Astrocyte of the spinal cord (primary cell): Measurements from ENCODE around the gene PVRIG.

Source experiments
- DNase-seq: peaks from one replicate; pipeline ENCODE4 v3.0.0; 2011; ENCODE audit warnings: low read depth, low spot score
- H3K4me3 ChIP-seq: 2 replicates; pipeline ENCODE4 v1.5.1; 2011; ENCODE audit warnings: low read depth, mild to moderate bottlenecking, low read length, moderate library complexity
- in situ Hi-C: cut with HindIII; loops from 2 replicates; pipeline ENCODE4 v1.10.0; 2017; ENCODE audit warnings: low sequenced_read_pairs
- TF ChIP-seq, protein P1 (sequence below): IDR thresholded peaks from 2 replicates; pipeline ENCODE4 v1.5.1; 2012; ENCODE audit warnings: low read depth, mild to moderate bottlenecking, low read length, inconsistent platforms

Gene PVRIG

DNA sequence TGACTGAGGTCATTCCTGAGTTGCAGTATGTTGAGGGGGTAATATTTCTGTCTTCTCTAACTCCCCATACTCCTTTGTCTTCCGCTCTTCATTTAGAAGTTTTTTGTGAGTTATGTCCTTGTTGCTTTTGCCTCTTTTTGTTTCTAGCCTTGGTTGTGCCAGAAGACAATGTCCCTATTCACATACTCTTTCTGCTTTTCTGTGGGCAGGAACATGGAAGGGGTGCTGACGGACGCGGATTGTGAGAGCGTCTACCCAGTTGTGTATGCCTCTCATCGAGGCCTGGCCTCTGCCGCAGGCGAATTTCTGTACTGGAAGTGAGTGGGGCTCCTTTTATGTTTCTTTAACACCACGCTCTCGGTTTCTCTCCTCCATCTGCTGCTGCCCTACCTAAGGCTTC is 21.5 kb upstream of the PVRIG start:
- TF ChIP-seq, protein P1, sequence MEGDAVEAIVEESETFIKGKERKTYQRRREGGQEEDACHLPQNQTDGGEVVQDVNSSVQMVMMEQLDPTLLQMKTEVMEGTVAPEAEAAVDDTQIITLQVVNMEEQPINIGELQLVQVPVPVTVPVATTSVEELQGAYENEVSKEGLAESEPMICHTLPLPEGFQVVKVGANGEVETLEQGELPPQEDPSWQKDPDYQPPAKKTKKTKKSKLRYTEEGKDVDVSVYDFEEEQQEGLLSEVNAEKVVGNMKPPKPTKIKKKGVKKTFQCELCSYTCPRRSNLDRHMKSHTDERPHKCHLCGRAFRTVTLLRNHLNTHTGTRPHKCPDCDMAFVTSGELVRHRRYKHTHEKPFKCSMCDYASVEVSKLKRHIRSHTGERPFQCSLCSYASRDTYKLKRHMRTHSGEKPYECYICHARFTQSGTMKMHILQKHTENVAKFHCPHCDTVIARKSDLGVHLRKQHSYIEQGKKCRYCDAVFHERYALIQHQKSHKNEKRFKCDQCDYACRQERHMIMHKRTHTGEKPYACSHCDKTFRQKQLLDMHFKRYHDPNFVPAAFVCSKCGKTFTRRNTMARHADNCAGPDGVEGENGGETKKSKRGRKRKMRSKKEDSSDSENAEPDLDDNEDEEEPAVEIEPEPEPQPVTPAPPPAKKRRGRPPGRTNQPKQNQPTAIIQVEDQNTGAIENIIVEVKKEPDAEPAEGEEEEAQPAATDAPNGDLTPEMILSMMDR, result no peak
- in situ Hi-C loops, result no loop called here
- DNase-seq, result no peak
- no peak overlapping the region for H3K4me3 ChIP-seq

DNA sequence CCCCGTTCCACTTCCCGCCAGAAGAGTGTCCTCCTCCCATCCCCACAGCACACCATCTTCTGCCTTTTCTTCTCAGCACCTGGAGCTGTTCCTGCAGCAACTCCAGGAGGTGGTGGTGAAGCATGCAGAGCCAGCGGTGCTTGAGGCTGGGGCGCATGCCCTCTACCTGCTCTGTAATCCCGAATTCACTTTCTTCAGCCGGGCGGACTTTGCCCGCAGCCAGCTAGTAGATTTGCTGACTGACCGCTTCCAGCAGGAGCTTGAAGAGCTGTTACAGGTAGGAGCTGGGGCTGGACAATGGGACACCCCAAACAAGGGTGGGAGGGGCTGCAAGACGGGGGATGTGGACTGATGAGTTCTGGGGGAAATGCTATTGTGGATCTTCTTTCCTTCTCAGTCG is 19.1 kb upstream of the PVRIG start:
- TF ChIP-seq, protein P1, result no peak

DNA sequence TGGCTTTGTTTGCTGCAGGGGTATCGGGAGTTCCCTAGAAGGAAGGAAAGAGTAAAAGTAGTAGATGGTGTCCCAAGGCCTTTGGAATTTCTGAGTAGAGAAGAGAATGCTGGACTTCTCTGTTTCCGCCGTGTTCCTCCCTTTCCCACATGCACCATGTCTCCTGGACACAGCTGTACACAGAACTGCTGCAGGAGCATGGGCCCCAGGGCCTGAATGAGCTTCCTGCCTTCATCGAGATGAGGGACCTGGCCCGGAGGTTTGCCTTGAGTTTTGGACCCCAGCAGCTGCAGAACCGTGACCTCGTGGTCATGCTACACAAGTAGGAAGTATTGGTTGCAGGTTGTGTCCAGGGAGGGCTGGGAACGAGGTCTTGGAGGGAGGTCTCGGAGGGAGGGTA is 15.3 kb upstream of the PVRIG start:
- H3K4me3 ChIP-seq, result no peak overlapping the region
- TF ChIP-seq, protein P1, result no peak
- in situ Hi-C loops, result no loop called here
- no peak for DNase-seq

More for the DNA sequence above, 19.1 kb upstream of the PVRIG start:
- DNase-seq, result no peak
- in situ Hi-C loops, result no loop called here
- no peak overlapping the region for H3K4me3 ChIP-seq

DNA sequence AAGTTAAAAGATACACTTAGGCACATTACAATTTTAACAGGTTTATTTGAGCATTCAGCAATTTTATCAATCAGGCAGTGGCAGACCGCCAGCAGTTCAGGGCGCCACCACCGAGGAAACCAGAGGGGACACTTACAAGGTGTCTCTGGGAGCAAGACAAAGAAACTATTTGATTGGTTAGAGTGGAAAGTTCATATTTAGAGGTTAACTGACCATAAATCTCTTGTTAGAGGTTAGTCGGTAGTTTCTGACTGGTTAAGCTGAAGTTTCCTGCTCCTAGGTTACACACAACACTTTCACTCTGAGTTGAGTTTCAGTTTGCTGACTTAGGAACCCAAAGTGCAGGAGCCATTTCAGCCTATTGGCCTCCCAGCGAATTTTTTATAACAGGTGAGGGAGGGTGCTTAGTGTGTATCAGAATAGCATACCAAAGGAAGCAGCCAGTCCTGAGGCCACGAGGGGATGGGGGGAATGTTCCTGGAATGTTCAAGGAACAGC is 10.8 kb upstream of the PVRIG start:
- no peak overlapping the region for H3K4me3 ChIP-seq
- TF ChIP-seq, protein P1, result no peak
- DNase-seq, result no peak
- in situ Hi-C loops, result no loop called here

DNA sequence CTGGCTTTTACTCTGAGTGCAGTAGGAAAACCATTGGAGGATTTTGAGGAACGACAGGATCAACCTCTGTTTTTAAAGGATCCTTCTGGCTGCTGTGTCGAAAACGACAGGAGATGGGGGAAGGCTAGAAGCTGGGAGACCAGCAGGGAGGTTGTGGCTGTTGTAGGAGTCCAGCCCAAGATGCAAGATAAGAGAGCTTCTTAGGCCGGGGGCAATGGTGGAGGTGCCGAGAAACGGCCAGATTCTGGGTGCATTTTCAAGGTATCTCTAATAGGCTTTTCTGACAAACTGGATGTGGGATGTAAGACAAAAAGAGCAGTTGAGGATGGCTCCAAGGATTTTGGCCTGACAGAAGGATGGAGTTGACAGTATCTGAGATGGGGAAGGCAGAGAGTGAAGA is 10.3 kb upstream of the PVRIG start:
- DNase-seq, result no peak
- no peak overlapping the region for H3K4me3 ChIP-seq
- TF ChIP-seq, protein P1, result no peak
- in situ Hi-C loops, result no loop called here

DNA sequence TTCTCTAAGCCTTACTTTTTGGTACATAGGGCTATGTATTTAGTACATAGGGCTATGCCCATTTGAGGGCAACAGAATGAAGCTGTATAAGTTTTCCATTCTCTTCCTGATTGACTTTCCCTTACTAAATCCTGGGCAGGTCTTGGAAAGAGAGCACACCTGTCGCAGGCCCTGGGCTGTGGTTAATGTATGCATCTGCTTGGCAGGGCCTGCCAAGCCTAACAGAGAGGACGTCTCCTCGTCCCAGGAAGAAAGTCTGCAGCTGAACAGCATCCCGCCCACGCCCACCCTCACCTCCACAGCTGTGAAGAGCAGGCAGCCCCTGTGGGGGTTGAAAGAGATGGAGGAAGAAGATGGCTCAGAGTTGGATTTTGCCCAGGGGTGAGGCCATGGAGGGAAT is 8.9 kb upstream of the PVRIG start:
- H3K4me3 ChIP-seq, result no peak overlapping the region
- in situ Hi-C loops, result no loop called here
- TF ChIP-seq, protein P1, result no peak
- DNase-seq, result no peak

DNA sequence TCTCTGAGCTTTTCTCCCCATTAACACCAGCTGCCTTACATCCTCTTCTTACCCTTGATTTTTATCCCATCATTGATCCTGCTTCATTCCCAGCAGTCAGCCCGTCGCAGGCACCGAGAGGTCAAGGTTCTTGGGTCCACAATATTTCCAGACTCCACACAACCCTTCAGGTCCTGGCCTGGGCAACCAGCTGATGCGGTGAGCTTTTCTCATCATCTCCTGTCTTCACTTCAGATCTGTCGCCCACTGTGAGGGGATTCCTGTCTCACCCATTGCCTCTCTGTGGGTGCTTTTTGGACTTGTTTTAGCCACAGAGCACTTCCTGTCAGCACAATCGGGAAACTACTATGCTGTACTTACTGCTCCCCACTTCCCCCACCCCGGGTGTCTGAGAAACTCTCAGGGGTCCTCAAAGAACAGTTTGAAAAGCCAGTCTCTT is 8.4 kb upstream of the PVRIG start:
- TF ChIP-seq, protein P1, result no peak
- DNase-seq, result no peak
- in situ Hi-C loops, result no loop called here

More for the DNA sequence above, 8.4 kb upstream of the PVRIG start:
- H3K4me3 ChIP-seq, result no peak overlapping the region
